Stomach (tissue), 4 donors: ENCODE data around the gene ATRX.

ENCODE experiments used
- EP300 ChIP-seq: sonication (generic); formaldehyde crosslinking; IDR thresholded peaks from one replicate; pipeline ENCODE4 v1.6.1; 2017; ENCODE audit warnings: antibody characterized with exemption
- POLR2A ChIP-seq, 4 donors: fragments of 450-650 bp; IDR thresholded peaks; one replicate each; pipeline ENCODE4 v1.6.1; 2016; ENCODE audit warnings: antibody characterized with exemption in 4 of 4, control low read depth in 2 of 4, mild to moderate bottlenecking in 1 of 4, moderate library complexity in 1 of 4
- POLR2AphosphoS5 ChIP-seq, 3 donors: sonication (generic); formaldehyde crosslinking; IDR thresholded peaks; one replicate each; pipeline ENCODE4 v1.6.1; 2016; ENCODE audit warnings: antibody characterized with exemption in 3 of 3
- TF ChIP-seq, protein P1 (sequence below), 7 experiments: fragments of 450-650 bp in 4 of 7; fragments of 200-600 bp in 3 of 7; sonication (generic) in 3 of 7; IDR thresholded peaks; one replicate each; pipeline ENCODE4 v1.5.1; 2016 to 2019; ENCODE audit warnings: antibody characterized with exemption in 7 of 7, control low read depth in 2 of 7, mild to moderate bottlenecking in 1 of 7

DNA sequence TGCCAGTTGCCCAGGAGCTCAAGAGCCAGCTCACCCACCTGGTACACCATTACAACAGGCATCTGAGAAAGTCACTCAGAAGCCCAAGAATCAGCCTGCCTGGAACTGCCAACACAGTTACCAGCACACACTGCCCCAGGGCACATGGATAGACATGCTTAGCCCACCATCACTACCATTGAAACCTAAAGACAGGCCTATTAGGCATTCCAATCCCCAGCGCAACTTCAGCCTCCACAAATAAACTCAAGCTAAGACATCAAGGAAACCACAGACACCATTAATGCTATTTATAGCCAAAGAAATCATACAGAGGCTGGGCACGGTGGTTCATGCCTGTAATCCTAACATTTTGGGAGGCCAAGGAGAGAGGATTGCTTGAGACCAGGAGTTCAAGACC is 42.3 kb downstream of the ATRX start:
- TF ChIP-seq, protein P1, sequence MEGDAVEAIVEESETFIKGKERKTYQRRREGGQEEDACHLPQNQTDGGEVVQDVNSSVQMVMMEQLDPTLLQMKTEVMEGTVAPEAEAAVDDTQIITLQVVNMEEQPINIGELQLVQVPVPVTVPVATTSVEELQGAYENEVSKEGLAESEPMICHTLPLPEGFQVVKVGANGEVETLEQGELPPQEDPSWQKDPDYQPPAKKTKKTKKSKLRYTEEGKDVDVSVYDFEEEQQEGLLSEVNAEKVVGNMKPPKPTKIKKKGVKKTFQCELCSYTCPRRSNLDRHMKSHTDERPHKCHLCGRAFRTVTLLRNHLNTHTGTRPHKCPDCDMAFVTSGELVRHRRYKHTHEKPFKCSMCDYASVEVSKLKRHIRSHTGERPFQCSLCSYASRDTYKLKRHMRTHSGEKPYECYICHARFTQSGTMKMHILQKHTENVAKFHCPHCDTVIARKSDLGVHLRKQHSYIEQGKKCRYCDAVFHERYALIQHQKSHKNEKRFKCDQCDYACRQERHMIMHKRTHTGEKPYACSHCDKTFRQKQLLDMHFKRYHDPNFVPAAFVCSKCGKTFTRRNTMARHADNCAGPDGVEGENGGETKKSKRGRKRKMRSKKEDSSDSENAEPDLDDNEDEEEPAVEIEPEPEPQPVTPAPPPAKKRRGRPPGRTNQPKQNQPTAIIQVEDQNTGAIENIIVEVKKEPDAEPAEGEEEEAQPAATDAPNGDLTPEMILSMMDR (IDR thresholded peaks at IDR 0.05), result no peak
- TF ChIP-seq POLR2A (IDR thresholded peaks at IDR 0.05) (no peak), POLR2AphosphoS5 (IDR thresholded peaks at IDR 0.05) (no peak), EP300 (no peak)
